Fibroblast of peridontal ligament (primary cell): ENCODE results near the gene TIPRL.
A peak's percentile ranks its signal among the peaks of the same experiment; 100 is the strongest.

Source experiments
- DNase-seq: peaks from one replicate; pipeline ENCODE4 v3.0.0-alpha.2; 2010; ENCODE audit errors: extremely low read depth

The TIPRL gene

DNA sequence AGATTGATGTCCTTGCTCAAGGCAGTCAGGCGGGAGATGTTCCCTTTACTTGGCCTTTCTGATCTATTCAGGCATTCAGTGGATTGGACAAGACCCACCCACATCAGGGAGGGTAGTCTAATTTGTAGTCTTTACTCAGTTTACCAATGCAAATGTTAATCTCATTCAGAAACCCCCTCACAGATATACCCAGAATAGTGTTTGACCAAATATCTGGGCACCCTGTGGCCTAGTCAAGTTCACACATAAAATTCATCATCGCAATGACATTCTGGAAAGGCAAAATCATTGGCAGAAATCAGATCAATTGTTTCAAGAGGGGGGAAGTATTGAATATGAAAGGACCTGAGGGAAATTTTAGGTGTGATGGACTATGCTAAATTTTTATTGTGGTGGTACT lies 34.6 kb downstream of the TIPRL start:
- DNase-seq: no peak

DNA sequence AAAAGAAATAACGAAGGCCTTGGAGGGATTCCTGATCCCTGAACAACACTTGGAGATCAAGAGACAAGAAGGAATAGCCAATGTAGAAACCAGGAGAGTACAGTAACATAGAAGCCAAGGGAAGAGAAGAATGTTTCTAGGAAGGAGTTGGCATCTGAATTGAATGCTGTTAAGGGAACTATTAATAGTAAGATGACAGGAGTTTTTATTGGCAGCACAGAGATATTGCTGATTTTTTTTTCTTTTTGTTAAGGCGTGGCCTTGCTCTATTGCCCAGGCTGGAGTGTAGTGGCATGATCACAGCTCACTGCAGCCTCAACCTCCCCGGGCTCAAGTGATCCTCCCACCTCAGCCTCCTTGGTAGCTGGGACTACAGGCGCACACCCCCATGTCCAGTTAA lies 37.4 kb downstream of the TIPRL start:
- DNase-seq: no peak

DNA sequence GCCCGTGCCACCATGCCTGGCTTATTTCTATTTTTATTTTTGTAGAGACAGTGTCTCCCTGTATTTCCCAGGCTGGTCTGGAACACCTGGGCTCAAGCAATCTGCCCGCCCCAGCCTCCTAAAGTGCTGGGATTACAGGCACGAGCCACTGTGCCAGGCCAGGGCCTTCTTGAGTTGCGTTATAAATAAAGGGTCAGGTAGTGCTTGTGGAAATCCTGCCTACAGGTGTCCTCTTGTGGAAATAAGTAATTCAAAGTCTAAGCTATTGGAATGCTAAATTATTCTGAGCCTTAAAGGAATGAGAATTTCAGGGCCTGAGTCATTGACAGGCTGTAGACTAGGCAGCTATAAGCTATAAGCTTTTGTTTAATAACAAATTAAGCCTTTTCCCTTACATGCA lies 38.9 kb downstream of the TIPRL start:
- no peak for DNase-seq

DNA sequence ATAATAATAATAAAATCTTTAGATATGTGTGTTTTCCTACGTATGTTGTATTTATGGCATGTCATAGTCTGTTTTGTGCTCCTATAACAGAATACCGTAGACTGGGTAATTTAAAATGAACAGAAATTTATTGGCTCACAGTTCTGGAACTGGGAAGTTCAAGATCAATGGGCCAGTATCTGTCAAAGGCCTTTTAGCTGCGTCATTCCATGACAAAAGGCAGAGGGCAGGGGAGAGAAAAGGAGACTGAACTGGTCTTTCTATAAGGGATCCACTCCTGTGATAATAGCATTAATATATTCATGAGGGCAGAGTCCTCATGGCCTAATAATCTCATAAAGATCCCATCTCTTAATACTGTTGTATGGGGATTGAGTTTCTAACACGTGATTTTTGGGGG lies 39.9 kb downstream of the TIPRL start:
- no peak for DNase-seq

DNA sequence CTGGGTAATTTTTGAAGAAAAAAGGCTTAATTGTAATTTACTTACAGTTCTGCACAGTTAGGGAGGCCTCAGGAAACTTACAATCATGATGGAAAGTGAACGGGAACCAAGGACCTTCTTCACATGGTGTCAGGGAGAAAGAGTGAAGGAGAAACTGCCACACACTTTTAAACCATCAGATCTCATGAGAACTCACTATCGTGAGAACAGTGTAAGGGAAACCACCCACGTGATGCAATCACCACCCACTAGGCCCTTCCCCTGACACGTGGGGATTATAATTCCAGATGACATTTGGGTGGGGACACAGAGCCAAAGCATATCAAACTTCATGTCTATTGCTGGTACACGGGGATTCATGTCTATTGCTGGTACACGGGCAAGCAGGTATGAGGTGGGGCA lies 41.7 kb downstream of the TIPRL start:
- no peak for DNase-seq

GRCh38 chr1:168221275-168221674 lies 42.5 kb downstream of the TIPRL start:
- DNase-seq: no peak

GRCh38 chr1:168223261-168223660 lies 44.5 kb downstream of the TIPRL start:
- DNase-seq: no peak

DNA sequence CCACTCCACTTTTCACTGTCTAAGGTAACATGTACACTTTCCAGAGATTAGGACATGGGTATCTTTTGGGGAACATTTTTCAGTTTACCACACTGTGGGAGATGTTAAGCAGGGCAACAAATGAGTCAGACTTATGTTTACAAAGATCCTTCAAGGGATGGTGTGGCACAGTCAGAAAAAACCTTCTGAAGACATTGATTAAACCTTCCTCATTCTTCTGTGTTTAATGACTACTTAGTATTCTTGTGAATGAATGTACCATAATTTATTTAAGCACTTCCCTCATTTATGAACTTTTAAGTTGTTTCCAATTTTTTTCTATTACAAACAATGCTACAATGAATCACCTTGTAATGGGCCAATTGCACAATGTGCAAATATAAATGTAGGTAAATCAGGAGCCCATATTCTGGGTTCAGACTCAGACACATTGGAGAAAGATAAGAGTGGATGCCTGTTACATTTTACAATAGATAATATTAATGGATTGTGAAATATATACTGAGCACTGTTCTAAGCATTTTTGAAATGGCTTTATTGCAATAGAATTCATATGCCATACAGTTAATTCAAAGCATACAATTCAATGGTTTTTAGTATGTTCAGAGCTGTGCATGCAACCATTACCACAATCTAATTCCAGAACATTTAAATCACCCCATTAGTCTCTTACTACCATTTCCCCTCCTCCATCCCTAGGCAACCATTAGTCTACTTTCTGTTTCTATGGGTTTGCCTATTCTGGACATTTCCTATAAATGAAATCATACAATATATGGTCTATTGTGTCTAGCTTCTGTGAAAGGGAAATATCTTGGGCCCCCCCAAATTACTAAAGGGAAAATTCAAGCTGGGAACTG lies 45.1 kb downstream of the TIPRL start:
- no peak for DNase-seq

- no peak for DNase-seq
Observed at GRCh38 chr1:168224991-168225390, 46.2 kb downstream of the TIPRL start.

DNA sequence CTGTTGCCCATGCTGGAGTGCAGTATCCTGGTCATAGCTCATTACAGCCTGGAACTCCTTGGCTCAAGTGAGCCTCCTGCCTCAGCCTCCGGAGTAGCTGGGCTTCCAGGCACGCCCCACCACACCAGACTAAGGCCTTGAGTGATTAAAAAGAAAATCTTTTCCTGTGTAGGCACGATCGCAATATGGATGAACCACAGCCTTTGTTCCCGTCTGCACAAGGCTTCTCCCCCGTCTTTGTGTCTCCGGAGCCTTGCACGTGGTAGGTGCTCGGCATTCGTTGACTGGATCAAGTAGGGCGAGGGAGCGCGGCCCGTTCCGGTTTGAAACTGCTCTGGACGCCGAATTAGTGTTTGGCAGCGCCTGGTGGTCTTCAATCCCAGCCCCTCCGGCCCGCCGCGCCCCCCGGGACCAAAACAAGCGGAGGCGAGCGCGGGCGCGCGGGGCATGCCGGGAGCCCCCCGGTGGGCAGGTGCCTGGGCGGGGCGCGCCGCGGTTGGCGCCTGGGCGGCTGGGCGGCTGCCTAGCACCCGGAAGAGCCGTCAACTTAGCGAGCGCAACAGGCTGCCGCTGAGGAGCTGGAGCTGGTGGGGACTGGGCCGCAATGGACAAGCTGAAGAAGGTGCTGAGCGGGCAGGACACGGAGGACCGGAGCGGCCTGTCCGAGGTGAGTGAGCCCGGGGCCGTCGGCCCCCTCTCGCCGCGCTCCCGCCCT lies 46.9 kb downstream of the TIPRL start, which contains the start of gene SFT2D2:
Gene SFT2D2 (plus strand): TSS at position 529 of the 715 bp plus-strand sequence. CDS start 76 bp downstream, at position 605.
- peak; percentile 55 for DNase-seq

- peak; percentile 22 for DNase-seq
Observed at GRCh38 chr1:168227620-168228019, 48.9 kb downstream of the TIPRL start.

DNA sequence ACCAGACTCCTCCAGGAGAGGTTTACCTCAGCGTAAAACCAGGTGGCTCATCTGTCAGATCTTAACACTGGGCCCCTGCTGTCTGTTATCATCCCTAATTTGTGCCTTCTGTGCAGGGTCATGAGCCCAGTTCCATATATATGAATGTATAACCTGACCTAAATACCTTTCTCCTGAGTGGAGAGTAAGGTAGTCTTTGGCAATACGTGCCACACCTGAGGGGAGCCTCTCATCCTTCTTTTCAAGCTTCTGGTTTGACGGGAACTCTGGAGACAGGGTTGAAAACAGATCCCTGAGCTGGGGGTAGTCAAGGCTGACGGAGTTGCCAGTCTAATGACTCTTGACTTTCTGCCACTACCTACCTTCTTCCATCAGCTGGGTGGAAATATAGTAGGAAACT lies 51.1 kb downstream of the TIPRL start:
- DNase-seq: no peak

GRCh38 chr1:168230709-168231108 lies 51.9 kb downstream of the TIPRL start:
- no peak for DNase-seq

- peak; percentile 40 for DNase-seq
Observed at GRCh38 chr1:168234846-168235547, 56.2 kb downstream of the TIPRL start.

DNA sequence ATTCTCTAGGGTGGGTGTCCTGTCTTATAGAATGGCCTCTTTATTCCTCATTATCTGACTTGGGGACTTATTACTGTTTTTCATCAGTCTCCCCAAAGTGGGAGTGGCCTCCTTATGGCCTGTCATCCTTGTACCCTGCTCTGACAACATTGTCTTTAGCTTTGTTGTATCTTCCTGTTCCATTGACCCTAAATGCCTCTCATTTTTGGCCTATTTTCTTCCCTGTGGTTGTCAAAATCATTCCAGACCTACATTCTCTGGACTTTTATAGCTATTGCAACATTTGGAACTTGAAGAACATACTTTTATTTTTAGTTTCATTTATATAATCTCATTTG lies 56.8 kb downstream of the TIPRL start:
- peak; percentile 53 for DNase-seq

GRCh38 chr1:168235937-168236336 lies 57.2 kb downstream of the TIPRL start:
- no peak for DNase-seq

DNA sequence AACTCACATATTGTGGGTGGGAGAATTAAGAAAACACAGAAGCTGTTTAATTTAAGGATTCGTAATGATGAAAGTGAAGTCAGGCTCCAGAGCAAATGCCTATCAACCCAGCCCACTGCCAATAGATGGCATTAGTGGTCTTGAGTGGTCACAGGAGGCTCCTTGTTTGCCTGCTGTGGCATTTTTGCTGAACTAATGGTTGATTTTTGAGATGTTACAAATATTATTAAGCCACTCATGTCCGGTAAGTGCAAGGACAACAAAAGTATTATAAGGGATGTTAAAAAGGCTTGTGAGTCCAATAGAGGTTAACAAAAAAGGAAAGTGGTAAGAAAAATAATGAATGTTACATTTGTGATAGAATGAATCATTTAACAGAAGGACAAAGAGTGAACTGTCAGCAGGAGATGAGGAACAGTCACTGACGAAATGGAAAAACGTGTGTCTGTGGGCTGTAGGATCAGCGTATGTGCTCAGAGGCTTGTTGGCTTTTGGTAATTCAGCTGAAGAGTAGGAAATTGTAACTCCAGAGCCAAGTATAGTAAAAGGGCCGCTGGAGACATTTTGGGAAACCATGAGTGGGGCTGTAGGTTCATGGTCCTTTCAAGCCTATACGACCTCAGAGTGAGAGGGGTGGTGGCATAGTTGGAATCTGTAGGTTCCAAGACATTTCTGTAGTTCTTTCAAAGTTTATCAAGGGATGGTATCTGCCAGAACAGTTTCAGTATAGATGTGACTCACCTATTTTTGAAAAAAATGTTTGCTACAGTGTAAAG lies 58.3 kb downstream of the TIPRL start:
- DNase-seq: no peak

DNA sequence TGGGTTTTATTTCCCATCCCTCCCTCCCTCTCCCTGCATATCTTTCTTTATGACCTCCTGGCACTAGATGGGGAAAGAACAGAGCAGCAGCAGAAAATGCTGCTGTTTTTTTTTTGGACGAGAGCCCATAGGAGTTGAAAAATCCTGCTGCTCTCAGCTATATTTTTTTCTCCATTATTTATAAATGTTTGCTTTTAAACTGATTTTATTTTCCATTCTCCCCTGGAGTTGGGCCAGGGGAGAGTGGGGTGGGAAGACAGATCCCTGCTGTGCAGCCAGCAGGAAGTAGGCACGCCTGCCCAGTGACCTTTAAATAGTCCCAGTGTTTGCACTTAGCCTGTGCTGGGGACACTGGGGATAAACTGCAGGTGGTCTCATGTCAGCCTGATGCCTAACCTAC lies 64.4 kb downstream of the TIPRL start:
- DNase-seq: peak; percentile 39

DNA sequence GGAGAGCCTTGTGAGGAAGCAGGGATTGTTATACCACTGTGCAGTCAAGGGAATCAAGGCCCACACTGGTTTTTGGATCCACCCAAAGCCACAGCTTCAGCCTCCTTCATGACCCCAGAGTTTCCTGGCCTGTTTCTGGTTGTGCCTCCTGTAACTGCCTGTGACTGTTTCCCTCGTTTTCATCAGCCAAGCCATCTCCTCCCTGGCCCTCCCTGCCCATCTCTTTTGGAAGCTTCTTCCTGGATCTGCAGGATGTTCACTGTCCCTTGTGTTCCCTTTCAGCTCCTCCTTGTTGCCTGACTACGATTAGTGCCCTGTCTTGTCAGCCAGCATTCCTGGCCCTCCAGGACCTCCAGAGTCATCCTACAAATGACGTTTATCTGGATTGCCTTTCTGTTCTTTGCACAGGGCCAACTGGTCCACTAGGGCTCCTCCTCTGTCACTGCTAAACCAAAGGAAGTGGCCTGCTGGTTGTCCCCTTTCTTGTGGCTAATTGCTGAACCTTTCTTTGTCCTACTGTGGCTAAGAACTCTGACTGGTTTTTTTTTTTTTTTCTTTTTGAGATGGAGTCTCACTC lies 65.0 kb downstream of the TIPRL start:
- DNase-seq: peak; percentile 66

DNA sequence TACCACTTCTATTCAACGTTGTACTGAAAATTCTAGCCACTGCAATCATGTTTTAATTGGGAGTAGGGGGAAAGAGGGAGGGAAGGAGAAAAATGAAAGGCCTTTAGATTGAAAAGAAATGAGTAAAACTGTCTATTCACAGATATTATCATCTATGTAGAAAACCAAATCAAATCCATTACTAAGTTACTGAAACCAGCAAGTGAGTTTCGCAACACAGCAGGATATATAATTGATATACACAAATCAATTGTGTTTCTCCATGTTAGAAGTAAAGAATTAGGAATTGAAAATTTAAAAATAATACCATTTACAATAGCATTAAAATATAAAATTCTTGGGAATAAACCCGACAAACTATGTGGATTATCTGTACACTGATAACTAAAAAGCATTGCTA lies 66.3 kb downstream of the TIPRL start:
- DNase-seq: no peak

GRCh38 chr1:168246506-168246905 lies 67.7 kb downstream of the TIPRL start:
- no peak for DNase-seq
